H4 (cell line): ENCODE measurements around the gene TTBK2. TPM values are rescaled to one million over a fixed set of nuclear protein-coding genes. Genes with fewer than 3 reads are reported as not detected.
A peak's percentile ranks its signal among the peaks of the same experiment; 100 is the strongest.

Experiments used
- DNase-seq: peaks from one replicate; pipeline ENCODE4 v3.0.0-alpha.2; 2015; ENCODE audit warnings: low spot score
- total RNA-seq: library from RNA; depleted of rRNA; stranded (reverse); fragments of >200 nt; shearing (Covaris generic); gene quantifications from 2 replicates; pipeline ENCODE4 v1.2.3, GENCODE V29; 2014

TTBK2 gene
- total RNA-seq, 1 experiment from 2014 or later = 5.0 TPM

DNA sequence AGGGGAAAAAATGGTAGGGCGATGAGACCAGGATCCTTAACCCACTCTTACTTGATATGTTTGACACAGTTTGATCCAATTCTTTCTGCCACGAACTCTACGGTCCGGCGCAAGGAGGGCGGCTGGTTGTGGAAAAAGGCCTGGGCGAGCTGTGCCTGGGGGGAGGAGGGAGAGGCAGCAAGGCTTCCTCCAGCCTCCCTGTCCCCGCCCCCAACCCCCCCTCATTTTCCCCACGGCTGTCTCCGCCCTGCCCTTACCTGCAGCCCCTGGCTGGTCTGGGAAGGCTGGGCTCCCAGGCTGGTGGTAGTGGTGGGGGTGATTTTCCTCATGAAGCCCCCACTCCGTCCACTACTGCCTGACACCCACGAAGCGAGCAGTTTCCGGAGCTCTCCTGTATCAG is 191.6 kb downstream of the TTBK2 start:
- no peak for DNase-seq

DNA sequence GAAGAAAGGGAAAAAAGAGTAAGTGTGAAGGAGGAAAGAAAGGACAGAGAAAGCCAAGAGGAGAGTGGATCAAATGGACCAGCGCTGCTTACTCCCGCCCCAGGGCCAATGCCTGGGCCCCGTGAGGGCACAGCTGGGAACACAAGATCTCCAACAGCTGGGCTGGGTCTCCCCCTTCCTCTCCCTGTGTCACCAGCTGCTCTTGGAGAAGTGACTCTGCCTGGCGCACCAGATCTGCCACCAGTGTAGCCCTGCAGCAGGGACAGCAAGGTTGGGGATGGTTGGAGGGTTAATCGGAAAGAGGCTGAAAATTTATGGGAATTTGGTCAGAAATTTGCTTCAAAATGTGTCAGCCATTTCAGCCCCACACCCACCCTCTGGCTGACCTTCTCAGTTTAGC is 192.0 kb downstream of the TTBK2 start:
- DNase-seq = no peak

DNA sequence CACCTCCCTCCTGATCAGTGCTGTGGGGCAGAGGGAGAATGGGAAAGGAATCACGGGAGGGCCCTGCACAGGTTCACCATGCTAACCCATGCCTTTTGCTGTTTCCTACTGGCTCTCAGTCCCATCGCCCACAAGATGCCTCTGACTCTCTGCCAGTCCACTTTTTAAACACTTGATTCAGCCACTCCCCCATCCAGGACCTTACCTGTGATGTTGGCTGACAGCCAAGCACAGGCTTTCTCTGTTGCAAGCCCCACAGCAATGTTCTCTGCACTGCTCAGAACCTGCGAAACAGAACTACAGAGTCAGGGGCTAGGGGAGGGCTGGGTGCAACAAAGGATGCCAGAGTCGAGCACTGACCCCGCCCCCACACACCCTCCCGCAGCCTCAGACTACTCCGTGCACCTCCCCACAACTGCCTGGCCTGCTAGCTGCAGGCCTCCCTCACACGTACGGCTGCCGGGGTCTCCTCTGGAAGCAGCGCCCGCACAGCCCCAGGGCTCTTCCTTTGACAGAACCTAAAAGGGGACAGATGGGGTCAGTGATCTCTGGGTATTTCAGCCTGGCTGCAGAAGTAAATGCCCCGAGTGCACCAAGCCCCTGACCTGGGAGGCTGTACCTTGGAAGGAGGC is 192.7 kb downstream of the TTBK2 start:
- no peak for DNase-seq

DNA sequence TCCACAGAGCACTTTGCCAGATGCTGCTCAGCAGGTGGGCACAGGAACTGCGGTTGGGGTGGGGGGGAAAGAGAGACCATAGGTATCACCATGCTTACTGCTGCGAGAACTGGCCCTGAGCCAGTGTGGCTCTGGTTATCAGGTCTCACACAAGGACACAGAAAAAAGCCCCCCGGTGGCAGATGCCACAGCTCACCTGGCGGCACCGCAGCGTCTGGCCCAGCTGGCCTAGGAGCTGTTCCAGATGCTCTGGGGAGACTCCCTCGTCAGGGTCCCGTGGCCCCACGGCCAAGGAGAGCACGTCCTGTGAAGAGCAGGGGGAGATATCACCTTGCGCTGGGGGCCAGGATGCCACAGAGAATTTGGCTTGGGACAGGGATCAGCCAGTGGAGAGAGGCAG is 194.5 kb downstream of the TTBK2 start:
- DNase-seq = no peak

DNA sequence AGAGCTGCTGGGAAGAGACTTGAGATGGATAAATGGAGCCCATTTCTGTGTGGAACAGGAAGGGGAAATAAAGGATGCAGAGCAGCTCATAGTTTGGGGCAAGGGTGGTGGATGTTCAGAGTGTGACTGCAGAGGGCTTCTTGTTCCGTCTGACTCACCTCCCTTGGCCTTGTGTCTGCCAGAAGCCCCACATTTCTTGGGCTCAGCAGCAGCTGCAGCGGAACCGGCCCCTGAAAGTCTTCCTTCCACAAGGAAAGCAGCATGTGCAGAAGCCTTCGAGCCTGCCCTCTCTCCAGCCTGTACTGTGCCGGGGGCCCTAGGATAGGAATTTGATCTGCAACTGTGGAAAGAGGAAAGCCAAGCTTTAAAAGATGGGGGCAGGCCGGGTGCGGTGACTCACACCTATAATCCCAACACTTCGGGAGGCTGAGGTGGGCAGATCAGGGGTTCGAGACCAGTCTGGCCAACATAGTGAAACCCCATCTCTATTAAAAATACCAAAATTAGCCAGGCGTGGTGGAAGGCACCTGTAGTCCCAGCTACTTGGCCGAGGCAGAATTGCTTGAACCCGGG is 195.2 kb downstream of the TTBK2 start:
- no peak for DNase-seq

DNA sequence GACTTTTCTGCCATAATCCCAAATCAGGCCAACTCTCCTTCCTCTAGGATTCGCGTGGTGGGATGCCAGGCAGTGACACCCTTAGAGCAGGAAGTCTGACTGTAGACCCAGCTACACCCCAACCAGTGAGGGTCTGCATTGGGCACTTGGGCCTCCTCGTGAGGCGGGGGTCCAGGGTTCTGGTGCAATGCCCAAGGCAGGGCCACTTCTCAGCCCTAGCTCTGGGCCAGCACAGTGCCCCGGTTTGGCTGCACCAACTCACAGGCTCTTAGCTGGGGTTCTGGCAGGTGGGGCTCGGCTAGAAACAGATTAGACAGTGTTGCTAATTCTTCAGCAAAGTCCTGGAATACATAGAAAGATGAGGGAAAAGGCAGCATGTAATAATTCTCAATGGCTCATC is 196.3 kb downstream of the TTBK2 start:
- no peak for DNase-seq

DNA sequence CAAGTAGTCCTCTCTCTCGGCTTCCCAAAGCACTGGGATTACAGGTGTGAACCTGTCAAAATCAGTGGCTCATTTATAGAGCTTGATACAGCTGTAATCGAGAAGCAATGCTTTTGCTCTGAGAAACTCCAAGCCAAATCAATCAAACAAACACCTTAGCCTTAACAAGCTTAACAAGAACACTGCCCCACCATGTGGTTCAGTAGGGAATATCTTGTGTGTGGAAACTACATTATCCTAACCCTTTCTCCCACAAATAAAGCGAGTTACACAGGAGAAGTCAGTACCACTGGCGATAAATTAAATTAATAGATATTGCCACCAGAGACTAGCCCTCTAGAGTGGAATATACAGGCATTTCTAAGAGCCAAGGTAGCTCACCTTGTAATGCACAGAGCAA is 197.5 kb downstream of the TTBK2 start:
- no peak for DNase-seq

DNA sequence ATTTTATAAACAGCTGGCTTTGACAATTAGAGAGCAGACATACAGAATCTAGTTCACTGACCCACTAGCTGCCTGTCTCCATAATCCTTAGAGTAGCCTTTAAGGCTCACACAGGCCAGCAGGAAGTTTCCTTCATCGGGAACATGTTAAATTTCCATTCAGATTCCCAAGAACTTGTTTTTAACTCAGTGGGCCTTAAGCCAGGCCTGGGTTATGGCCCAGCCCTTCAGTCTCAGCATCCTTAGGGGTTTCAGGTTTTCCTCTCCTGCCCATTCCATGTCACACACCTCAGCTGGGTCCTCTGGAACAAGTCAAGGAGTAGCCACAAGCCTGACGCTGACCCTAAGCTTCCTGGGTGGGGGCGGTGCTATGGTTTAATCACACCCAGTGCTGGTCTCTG is 198.7 kb downstream of the TTBK2 start:
- no peak for DNase-seq

DNA sequence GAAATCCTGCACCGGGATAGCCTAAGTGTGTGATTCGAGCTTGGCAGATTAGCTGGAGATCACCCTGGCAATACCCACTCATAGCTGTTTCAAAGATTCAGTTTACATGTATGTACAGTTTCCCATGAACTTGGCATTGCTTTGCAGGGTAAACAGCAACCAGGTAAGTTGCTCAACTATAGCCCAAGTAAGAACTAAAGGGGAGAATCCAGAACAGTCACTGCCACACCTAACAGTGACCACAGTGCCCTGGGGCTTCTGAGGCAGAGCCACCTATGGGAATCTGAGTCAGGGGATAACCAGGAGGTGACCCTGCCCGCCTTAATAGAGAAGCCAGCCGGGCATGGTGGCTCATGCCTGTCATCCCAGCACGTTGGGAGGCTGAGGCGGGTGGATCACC is 199.6 kb downstream of the TTBK2 start:
- DNase-seq = no peak

DNA sequence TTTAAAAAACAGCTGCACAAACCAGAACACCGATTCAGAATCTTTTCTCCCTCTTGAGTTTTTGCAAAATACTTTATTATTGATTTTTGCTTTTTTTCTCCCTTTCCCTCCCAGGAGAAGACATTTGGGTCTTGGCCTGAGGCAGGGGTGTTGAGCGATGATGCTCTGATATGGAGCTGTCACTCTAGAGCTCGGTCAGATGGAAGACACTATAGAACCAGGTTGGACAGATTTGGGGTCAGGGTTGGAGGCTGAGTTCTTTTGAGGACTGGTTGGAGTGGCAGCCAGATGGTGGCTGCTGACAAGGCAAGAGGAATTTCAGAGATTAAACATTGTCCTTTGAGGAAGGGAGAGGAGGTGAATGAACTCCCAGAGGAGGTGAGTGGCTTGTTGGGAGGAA is 200.5 kb downstream of the TTBK2 start:
- no peak for DNase-seq

DNA sequence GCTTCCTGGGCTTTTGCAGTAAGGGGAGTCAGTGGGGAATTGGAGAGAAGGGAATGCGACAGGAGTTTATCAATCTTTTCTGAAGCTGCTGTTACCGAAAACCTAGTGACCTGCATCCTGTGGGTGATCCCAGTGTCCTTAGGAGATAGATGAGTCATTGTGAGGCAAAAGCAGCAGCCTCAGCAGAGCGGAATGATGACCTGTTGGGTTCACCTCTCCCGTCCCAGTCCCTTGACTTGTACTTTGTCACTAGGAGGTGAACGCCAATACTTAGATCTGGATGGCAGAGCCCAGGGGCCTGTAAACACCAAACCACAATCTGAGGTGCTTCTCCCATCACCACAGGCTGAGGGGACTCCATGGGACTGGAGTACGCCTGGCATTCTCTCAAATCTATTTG is 201.5 kb downstream of the TTBK2 start:
- DNase-seq = no peak

DNA sequence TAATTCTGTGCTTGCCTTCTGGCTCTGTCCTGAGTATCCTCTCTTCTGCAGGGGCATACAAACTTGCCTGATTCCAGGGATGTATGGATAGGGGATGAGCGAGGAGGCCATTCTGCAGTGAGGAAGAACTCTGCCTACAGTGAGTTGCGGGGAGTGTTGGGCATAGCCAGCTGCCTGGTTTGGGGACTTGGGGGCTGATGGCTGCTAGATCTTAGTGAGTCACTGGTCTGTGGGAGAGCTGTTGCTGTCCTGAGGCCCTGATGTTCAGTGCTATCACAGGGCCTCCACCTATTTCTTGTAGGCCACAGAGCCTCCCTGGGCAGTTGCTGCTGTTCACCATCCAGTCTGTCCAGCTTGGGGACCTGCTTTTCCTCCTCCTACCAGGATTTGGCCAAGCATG is 204.0 kb downstream of the TTBK2 start:
- DNase-seq = no peak

DNA sequence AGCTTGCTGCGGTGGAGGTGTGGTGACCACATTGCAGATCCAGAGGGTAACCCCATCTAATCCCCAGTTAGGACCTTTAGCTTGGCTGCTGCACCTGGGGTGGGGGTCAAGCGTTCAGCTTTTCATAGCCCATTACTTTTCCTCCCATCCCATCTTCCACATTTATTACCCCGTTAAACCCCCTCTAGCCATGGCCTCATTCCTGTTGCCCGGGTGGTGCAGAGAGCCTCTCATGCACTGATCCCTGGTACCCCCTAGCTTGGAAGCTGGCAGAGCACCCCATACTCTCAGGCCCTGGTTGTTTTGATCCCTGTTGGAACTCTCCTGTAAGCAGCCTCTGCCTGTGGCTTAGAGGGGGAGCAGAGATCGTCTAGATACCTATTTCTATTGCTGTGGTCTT is 204.5 kb downstream of the TTBK2 start:
- no peak for DNase-seq

DNA sequence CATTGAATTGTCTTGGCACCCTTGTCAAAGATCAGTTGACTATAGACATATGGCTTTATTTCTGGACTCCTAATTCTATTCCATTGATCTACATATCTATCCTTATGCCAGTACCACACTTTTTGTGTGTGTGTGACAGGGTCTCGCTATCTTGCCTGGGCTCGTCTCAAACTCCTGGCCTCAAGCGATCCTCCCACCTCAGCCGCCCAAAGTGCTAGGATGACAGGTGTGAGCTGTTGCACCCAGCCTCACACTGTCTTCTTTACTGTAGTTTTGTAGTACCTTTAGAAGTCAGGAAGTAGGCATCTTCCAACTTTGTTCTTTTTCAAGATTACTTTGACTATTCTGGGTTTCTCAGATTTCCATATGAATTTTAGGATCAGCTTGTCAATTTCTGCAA is 208.0 kb downstream of the TTBK2 start:
- no peak for DNase-seq

DNA sequence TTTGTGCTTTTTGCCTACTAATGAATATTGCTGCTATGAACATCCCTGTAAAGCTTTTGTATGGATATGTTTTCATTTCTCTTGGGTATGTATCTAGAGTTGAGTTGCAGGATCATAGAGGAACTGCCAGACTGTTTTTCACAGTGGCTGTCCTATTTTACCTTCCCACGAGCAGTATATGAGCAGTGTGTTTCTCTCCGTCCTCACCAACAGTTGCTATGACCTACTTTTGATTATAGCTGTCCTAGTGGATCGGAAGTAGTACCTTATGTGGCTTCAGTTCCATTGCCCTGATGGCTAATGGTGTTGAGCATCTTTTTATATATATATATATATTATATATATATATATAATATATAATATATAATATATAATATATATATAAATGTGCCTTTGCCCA is 208.8 kb downstream of the TTBK2 start:
- DNase-seq = no peak

DNA sequence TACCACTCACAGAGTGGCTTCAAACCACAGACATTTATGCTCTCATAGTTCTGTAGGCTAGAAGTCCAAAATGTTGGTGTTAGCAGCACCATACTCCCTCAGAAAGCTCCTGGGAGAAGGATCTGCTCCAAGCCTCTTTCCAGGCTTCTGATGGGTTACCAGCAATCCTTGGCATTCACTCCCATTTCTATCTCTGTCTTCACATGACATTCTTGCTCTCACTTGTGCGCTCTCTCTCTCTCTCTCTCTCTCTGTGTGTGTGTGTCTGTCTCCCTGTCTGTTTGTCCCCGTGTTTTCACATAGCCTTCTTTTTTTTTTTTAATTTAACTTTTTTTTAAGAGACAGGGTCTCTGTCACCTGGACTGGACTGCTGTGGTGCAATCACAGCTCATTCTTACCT is 209.9 kb downstream of the TTBK2 start:
- DNase-seq = no peak

DNA sequence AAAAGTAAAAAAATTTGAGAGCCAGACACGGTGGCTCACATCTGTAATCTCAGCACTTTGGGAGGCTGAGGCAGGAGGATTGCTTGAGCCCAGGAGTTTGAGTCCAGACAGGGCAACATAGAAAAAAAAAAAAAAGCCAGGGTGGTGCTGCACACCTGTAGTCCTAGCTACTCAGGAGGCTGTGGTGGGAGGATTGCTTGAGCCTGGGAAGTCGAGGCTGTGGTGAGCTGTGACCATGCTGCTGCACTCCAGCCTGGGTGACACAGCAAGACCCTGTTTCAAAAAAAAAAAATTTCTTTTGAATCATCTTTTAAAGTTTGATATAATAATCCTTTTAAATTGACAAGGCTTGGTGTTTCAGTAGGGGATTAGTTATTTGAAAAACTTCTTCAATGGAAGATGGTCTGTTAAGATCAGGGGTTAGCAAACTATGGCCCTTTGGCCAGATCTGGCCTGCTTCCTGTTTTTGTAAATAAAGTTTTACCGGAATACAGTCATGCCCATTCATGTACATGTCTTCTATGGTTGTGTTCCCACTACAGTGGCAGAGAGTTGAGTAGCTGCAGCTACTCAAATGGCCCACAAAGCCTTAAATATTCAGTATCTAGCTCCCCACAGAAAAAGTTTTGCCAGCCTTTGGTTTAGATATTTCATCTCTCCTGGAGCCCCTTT is 212.6 kb downstream of the TTBK2 start:
- DNase-seq = no peak

DNA sequence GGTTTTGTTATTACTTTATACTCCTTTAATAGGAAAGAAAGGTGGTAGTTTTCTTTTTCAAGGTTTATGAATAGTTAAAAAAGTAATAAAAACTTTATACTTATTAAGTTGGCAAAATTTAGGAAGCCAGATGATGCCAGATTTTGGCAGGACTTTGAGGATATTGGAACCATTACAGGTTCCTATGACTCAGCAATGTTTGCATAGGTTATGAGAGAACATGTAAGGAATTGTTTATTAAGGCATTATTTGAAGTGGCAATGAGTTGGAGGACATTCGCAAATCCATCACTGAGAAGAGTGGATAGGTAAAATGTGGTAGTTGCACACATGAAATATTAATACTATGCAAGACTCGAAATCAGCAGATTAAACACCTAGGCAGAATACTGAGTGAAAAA is 213.5 kb downstream of the TTBK2 start:
- no peak for DNase-seq

DNA sequence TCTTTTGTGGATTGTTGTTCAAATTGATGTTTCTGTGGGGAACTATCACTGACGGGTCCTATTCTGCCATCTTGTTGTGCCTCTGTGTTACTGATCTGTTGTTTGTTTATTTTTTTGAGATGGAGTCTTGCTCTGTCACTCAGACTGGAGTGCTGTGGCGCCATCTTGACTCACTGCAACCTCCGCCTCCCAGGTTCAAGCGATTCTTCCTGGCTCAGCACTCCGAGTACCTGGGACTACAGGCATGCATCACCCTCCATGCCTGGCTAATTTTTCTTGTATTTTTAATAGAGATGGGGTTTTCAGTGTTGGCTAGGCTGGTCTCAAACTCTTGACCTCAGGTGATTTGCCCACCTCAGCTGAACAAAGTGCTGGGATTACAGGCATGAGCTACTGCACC is 215.2 kb downstream of the TTBK2 start:
- DNase-seq = no peak

DNA sequence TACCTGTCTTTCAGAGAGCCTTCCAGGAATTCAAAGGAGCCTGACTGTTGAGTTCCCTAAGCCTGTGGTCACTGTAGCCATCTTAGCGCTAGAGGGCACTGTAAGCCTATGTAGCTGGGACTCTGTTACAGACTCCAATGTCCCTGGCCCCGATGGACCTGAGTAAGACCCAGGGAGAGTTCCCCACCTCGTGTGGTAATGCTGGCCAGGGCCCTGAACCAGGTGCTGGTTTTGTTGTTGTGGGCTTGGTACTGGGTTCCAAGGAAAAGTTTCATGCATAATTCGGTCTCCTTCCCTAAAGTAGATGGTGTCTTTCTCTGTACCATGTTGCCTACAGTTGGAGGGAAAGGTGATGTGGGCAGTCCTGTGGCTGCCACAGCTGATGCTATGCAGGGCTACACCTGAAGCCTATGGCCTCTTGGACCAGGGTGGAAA is 216.1 kb downstream of the TTBK2 start:
- DNase-seq = peak; percentile 61

DNA sequence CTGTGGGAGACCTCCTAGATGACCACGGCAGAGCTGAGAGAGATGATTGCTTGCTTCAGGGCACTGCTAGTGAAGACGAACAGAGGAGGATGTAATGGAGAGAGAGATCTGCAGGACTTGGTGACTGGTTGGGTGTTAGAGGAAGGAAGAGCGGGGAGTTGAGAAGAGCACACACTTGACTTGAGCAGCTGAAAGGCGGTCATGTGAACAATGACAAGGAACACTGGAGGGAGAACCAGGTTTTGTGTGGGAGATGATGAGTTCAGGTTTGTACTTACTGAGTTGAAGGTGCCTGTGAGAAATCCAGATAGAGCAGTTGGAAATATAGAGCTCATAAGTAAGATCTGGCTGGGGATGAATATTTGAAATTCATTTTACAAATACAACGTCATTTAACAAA is 224.0 kb downstream of the TTBK2 start:
- no peak for DNase-seq

DNA sequence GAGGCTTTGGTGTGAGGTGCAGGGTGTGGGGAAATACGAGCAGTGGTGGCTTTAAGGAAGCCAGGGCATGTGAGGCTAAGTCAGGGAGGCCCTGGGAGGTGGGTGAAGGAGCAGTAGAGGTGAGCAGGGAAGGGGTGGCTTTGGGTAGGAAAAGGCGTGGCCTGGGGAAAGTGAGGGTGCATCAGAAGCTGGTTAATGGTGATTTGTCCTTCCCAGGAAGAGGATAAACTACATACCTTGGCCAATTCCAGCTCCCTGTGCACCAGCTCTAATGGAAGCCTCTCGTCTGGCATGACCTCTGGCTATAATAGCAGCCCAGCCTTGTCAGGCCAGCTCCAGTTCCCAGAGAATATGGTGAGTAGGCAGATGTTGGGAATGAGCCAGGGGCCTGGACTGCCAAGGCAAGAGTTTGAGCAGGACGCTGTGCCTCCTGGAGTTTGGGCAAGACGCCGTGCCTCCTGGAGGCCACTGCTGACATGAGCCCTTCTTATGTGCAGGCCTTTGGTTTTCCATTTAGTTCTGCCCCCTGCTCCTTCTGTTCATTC is 225.0 kb downstream of the TTBK2 start:
- DNase-seq = no peak

DNA sequence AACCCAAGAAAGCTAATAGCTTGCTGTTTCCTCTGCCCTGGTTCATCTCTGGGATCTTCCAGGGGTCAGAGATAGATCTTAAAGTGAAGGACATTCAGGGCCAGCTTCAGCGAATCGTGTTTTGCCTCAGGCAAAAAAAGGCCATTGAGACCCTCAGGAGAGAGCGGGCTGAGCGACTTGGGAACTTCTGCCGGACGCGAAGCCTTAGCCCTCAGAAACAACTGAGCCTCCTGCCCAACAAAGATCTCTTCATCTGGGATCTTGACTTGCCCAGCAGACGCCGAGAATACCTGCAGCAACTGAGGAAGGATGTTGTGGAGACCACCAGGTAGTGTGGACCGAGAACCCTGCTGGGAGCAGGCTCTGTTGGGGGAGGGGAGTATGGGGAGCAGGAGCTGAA is 226.2 kb downstream of the TTBK2 start:
- no peak for DNase-seq
